Gastrocnemius medialis (tissue), 4 donors: ENCODE results near the gene SFXN3. TPM values are rescaled to one million over a fixed set of nuclear protein-coding genes. Genes with fewer than 3 reads are reported as not detected.

ENCODE experiments used
- ATAC-seq, 2 donors: fragments of 150-250 bp; one replicate each; pipeline ENCODE4 v1.9.1; 2016
- DNase-seq, 2 donors: peaks; one replicate each; pipeline ENCODE4 v3.0.0-alpha.2; 2019
- H3K27ac ChIP-seq, 4 donors: fragments of 200-600 bp; sonication (generic); 1 replicate in 1 of 4; 2 replicates in 3 of 4; pipeline ENCODE4 v1.5.1; 2016 to 2018; ENCODE audit warnings: mild to moderate bottlenecking in 2 of 4, moderate library complexity in 1 of 4
- H3K27me3 ChIP-seq, 3 donors: fragments of 200-600 bp; sonication (generic) in 2 of 3; 1 replicate in 1 of 3; 2 replicates in 2 of 3; pipeline versions ENCODE4 v1.5.1 to v1.6.0; 2016 to 2019; ENCODE audit warnings: mild to moderate bottlenecking in 1 of 3, moderate library complexity in 1 of 3
- H3K36me3 ChIP-seq, 2 donors: fragments of 200-600 bp; sonication (generic) in 1 of 2; one replicate each; pipeline ENCODE4 v1.5.1; 2017 to 2018
- H3K4me1 ChIP-seq, 2 donors: fragments of 200-600 bp; sonication (generic) in 1 of 2; one replicate each; pipeline ENCODE4 v1.5.1; 2016 to 2017; ENCODE audit warnings: mild to moderate bottlenecking in 2 of 2
- H3K4me3 ChIP-seq, 4 donors: fragments of 200-600 bp; sonication (generic) in 3 of 4; 1 replicate in 1 of 4; 2 replicates in 3 of 4; pipeline ENCODE4 v1.5.1; 2016 to 2019; ENCODE audit warnings: mild to moderate bottlenecking in 2 of 4
- H3K9me3 ChIP-seq, 3 donors: fragments of 200-600 bp; sonication (generic) in 2 of 3; 1 replicate in 1 of 3; 2 replicates in 2 of 3; pipeline ENCODE4 v1.5.1; 2016 to 2019
- POLR2A ChIP-seq, 2 donors: fragments of 450-650 bp; IDR thresholded peaks; one replicate each; pipeline ENCODE4 v1.6.1; 2017; ENCODE audit warnings: antibody characterized with exemption in 2 of 2, mild to moderate bottlenecking in 2 of 2, moderate library complexity in 2 of 2
- in situ Hi-C, 4 donors: fragments of 200-750 bp; cut with MboI; loops; one replicate each; pipeline versions ENCODE4 v1.15.0 to v1.8.0; 2017; ENCODE audit warnings: low sequenced_read_pairs in 4 of 4
- intact Hi-C: fragments of 100-400 bp; cut with DNase I; formaldehyde crosslinking; loops from one replicate; pipeline ENCODE4 v1.15.1; 2023; ENCODE audit warnings: low total_unique reads
- total RNA-seq, 4 donors: library from RNA; depleted of rRNA; stranded (reverse); fragments of >200 nt; gene quantifications; one replicate each; pipeline versions ENCODE4 v1.1.0 to v1.2.3, GENCODE V29; 2016
- TF ChIP-seq, protein P1 (sequence below), 5 experiments: fragments of 450-650 bp in 3 of 5; fragments of 200-600 bp in 2 of 5; sonication (generic) in 2 of 5; IDR thresholded peaks in 4 of 5; conservative IDR thresholded peaks in 1 of 5; 1 replicate in 4 of 5; 2 replicates in 1 of 5; pipeline ENCODE4 v1.5.1; 2016 to 2019; ENCODE audit warnings: antibody characterized with exemption in 5 of 5, mild to moderate bottlenecking in 3 of 5, moderate library complexity in 3 of 5

SFXN3 gene
- total RNA-seq, 4 donors from 2014 or later = 4.2 to 9.5 (median 7.0) TPM

DNA sequence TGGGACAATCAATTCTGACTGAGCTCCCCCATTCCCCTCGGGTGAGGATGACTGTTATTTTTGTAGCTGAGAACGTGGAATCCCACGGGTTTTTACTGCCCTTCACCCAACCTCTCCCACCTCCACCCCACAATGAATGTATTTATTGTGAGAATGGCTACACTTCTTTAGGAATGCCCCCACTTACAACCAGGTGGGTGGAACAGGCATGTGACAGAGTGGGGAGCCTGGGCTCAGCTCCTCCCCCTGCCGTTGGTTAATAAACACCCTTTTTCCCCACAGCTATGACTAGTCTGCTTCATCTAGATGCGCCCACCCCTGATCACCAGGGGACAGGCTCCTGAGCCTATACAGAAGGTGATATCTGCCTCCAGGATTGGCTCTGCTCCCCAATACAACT is 45.7 kb upstream of the SFXN3 start:
- no peaks in the 10 kb centered on the region for H3K27me3 ChIP-seq
- H3K4me1 ChIP-seq = peaks cover 31 to 37% of the 10 kb centered on the region in 2 donors
- no peak overlapping the region for H3K27ac ChIP-seq
- ATAC-seq (no peak), DNase-seq (no peak)
- no peaks in the 10 kb centered on the region for H3K9me3 ChIP-seq
- in situ Hi-C loops (no loop called here), intact Hi-C loops (no loop called here)
- H3K4me3 ChIP-seq = no peak overlapping the region
- TF ChIP-seq, protein P1, sequence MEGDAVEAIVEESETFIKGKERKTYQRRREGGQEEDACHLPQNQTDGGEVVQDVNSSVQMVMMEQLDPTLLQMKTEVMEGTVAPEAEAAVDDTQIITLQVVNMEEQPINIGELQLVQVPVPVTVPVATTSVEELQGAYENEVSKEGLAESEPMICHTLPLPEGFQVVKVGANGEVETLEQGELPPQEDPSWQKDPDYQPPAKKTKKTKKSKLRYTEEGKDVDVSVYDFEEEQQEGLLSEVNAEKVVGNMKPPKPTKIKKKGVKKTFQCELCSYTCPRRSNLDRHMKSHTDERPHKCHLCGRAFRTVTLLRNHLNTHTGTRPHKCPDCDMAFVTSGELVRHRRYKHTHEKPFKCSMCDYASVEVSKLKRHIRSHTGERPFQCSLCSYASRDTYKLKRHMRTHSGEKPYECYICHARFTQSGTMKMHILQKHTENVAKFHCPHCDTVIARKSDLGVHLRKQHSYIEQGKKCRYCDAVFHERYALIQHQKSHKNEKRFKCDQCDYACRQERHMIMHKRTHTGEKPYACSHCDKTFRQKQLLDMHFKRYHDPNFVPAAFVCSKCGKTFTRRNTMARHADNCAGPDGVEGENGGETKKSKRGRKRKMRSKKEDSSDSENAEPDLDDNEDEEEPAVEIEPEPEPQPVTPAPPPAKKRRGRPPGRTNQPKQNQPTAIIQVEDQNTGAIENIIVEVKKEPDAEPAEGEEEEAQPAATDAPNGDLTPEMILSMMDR (IDR thresholded peaks at IDR 0.05 in 4 of 5, conservative IDR thresholded peaks at IDR 0.05 in 1 of 5) = no peak
- TF ChIP-seq POLR2A (IDR thresholded peaks at IDR 0.05) = no peak
- peaks cover 0 to 38% of the 10 kb centered on the region in 2 donors for H3K36me3 ChIP-seq

DNA sequence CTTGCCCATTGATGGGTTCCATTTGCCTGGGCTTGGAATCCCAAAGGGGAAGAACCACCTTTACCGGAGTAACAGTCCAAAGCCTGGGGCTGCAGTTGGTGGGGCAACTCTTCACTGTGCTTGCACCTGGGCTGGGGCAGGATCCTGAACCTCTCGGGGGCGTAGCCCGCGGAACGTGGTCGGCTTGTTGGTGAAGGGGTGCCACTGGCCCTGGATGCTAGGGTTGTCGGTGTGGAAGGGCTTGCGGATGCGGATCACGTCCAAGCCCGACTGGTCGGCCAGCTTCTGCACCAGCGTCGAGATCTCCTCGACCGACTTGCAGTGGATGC is 44.4 kb upstream of the SFXN3 start:
- Histone ChIP-seq H3K27me3 (no peaks in the 10 kb centered on the region), H3K4me3 (peak overlapping the region; percentile 78 to 96 (median 90)), H3K9me3 (no peaks in the 10 kb centered on the region), H3K27ac (peak overlapping the region; percentile 79 to 91 (median 84)), H3K4me1 (peaks cover 32 to 37% of the 10 kb centered on the region in 2 donors), H3K36me3 (peaks cover 0 to 38% of the 10 kb centered on the region in 2 donors)
- ATAC-seq (no peak), DNase-seq (no peak)
- in situ Hi-C loops = no loop called here
- intact Hi-C loops = no loop called here
- TF ChIP-seq, protein P1 (IDR thresholded peaks at IDR 0.05 in 4 of 5, conservative IDR thresholded peaks at IDR 0.05 in 1 of 5) = no peak
- no peak for TF ChIP-seq POLR2A (IDR thresholded peaks at IDR 0.05)

- H3K27me3 ChIP-seq = no peaks in the 10 kb centered on the region
- H3K9me3 ChIP-seq = no peaks in the 10 kb centered on the region
- H3K27ac ChIP-seq = peak within 1 kb of the TSS; percentile 79 to 91 (median 84)
- peak within 1 kb of the TSS; percentile 78 to 96 (median 90) for H3K4me3 ChIP-seq
- ATAC-seq (peak; percentile 95), DNase-seq (peak; percentile 70 to 77)
- in situ Hi-C loops (no loop called here), intact Hi-C loops (no loop called here)
- H3K4me1 ChIP-seq = peaks cover 32 to 37% of the 10 kb centered on the region in 2 donors
- peaks cover 0 to 37% of the 10 kb centered on the region in 2 donors for H3K36me3 ChIP-seq
- TF ChIP-seq POLR2A (IDR thresholded peaks at IDR 0.05) = peak; percentile 43 to 51
- TF ChIP-seq, protein P1 (IDR thresholded peaks at IDR 0.05 in 4 of 5, conservative IDR thresholded peaks at IDR 0.05 in 1 of 5) = no peak
Observed at GRCh38 chr10:100986952-100987684, 43.9 kb upstream of the SFXN3 start, which contains the start of the genes MRPL43 and TWNK. TSS of gene MRPL43 (minus strand) at chr10:100987497. CDS start at chr10:100987443, 54 bp downstream. TSS of gene TWNK (plus strand) at chr10:100987543. CDS start at chr10:100988211, 668 bp downstream.

GRCh38 chr10:100987685-100988049 is 43.4 kb upstream of the SFXN3 start:
- intact Hi-C loops (no loop called here), in situ Hi-C loops (no loop called here)
- H3K27me3 ChIP-seq = no peaks in the 10 kb centered on the region
- no peaks in the 10 kb centered on the region for H3K9me3 ChIP-seq
- H3K27ac ChIP-seq = peak overlapping the region; percentile 79 to 91 (median 84)
- ATAC-seq = no peak
- peak in 1 of 2 donors; percentile 6 for TF ChIP-seq POLR2A (IDR thresholded peaks at IDR 0.05)
- TF ChIP-seq, protein P1 (IDR thresholded peaks at IDR 0.05 in 4 of 5, conservative IDR thresholded peaks at IDR 0.05 in 1 of 5) = no peak
- H3K4me3 ChIP-seq = peak overlapping the region; percentile 78 to 96 (median 90)
- H3K4me1 ChIP-seq = peaks cover 32 to 37% of the 10 kb centered on the region in 2 donors
- peaks cover 0 to 37% of the 10 kb centered on the region in 2 donors for H3K36me3 ChIP-seq
- no peak for DNase-seq
